ENCODE measurements around the gene IL1R2.

The IL1R2 gene

GRCh38 chr2:102018823-102019445, 27.2 kb downstream of the IL1R2 start:
- H3K4me3 ChIP-seq (ENCODE audit: low read depth, low read length): no peak overlapping the region

- H3K4me3 ChIP-seq (ENCODE audit: low read depth, low read length): no peak overlapping the region
These were observed 28.9 kb downstream of the IL1R2 start for GRCh38 chr2:102020596-102021170.

GRCh38 chr2:102021779-102022178, 30.0 kb downstream of the IL1R2 start:
- no peak overlapping the region for H3K4me3 ChIP-seq (ENCODE audit: low read depth, low read length)

- H3K4me3 ChIP-seq (ENCODE audit: low read depth, low read length): no peak overlapping the region
These were observed 31.3 kb downstream of the IL1R2 start for GRCh38 chr2:102022884-102023539.

GRCh38 chr2:102024410-102024809, 32.6 kb downstream of the IL1R2 start:
- H3K4me3 ChIP-seq (ENCODE audit: low read depth, low read length): no peak overlapping the region

- no peak overlapping the region for H3K4me3 ChIP-seq (ENCODE audit: low read depth, low read length)
These were observed 33.3 kb downstream of the IL1R2 start for GRCh38 chr2:102025016-102025501.

GRCh38 chr2:102025583-102026267, 34.0 kb downstream of the IL1R2 start:
- no peak overlapping the region for H3K4me3 ChIP-seq (ENCODE audit: low read depth, low read length)

GRCh38 chr2:102027036-102027980, 35.5 kb downstream of the IL1R2 start:
- H3K4me3 ChIP-seq (ENCODE audit: low read depth, low read length): no peak overlapping the region

GRCh38 chr2:102028470-102028869, 36.7 kb downstream of the IL1R2 start:
- no peak overlapping the region for H3K4me3 ChIP-seq (ENCODE audit: low read depth, low read length)

- no peak overlapping the region for H3K4me3 ChIP-seq (ENCODE audit: low read depth, low read length)
These were observed 37.6 kb downstream of the IL1R2 start for GRCh38 chr2:102029405-102029804.

GRCh38 chr2:102029952-102030351, 38.2 kb downstream of the IL1R2 start:
- H3K4me3 ChIP-seq (ENCODE audit: low read depth, low read length): no peak overlapping the region

- H3K4me3 ChIP-seq (ENCODE audit: low read depth, low read length): no peak overlapping the region
These were observed 38.7 kb downstream of the IL1R2 start for GRCh38 chr2:102030502-102030854.

GRCh38 chr2:102030855-102031527, 39.2 kb downstream of the IL1R2 start:
- no peak overlapping the region for H3K4me3 ChIP-seq (ENCODE audit: low read depth, low read length)

GRCh38 chr2:102032368-102033030, 40.7 kb downstream of the IL1R2 start:
- H3K4me3 ChIP-seq (ENCODE audit: low read depth, low read length): no peak overlapping the region

- no peak overlapping the region for H3K4me3 ChIP-seq (ENCODE audit: low read depth, low read length)
These were observed 41.4 kb downstream of the IL1R2 start for GRCh38 chr2:102033031-102033749.

GRCh38 chr2:102033750-102034682, 42.3 kb downstream of the IL1R2 start:
- no peak overlapping the region for H3K4me3 ChIP-seq (ENCODE audit: low read depth, low read length)

GRCh38 chr2:102034683-102035548, 43.2 kb downstream of the IL1R2 start:
- H3K4me3 ChIP-seq (ENCODE audit: low read depth, low read length): no peak overlapping the region

All from iPS-11a (cell line).